ENCODE results near the gene PLCL1. TPM values are rescaled to one million over a fixed set of nuclear protein-coding genes. Genes with fewer than 3 reads are reported as not detected.

The PLCL1 gene
- total RNA-seq, 1 donor from 2014 or later, result 2.5 TPM

DNA sequence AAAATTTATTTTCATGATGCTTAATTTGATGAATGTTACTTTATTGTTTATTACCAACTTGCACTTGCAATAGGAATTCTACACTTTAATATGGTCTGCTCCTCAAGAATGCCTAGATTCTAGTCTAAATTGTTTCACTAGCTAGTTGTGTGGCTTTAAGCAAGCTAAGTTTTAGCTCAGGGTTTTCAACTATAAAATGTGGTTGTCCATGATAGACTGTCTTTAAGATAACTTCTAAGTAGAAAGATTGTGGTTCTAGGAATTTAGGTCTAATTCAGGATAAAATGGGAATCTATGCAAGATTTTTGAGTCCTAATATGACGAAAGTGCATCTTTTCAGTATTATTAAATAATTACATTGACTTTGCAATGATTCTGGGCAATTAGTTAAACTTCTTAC is 294.0 kb downstream of the PLCL1 start:
- intact Hi-C loops (cut with micrococcal nuclease), result no loop called here

- intact Hi-C loops (cut with micrococcal nuclease), result no loop called here
Observed at GRCh38 chr2:198098918-198099317, 294.5 kb downstream of the PLCL1 start.

GRCh38 chr2:198100346-198100745 is 296.0 kb downstream of the PLCL1 start:
- intact Hi-C loops (cut with micrococcal nuclease), result no loop called here

GRCh38 chr2:198101688-198102087 is 297.3 kb downstream of the PLCL1 start:
- intact Hi-C loops (cut with micrococcal nuclease), result no loop called here

- intact Hi-C loops (cut with micrococcal nuclease), result no loop called here
Observed at GRCh38 chr2:198102120-198102519, 297.7 kb downstream of the PLCL1 start.

GRCh38 chr2:198102856-198103255 is 298.5 kb downstream of the PLCL1 start:
- intact Hi-C loops (cut with micrococcal nuclease), result no loop called here

- intact Hi-C loops (cut with micrococcal nuclease), result no loop called here
Observed at GRCh38 chr2:198106621-198107385, 302.4 kb downstream of the PLCL1 start.

DNA sequence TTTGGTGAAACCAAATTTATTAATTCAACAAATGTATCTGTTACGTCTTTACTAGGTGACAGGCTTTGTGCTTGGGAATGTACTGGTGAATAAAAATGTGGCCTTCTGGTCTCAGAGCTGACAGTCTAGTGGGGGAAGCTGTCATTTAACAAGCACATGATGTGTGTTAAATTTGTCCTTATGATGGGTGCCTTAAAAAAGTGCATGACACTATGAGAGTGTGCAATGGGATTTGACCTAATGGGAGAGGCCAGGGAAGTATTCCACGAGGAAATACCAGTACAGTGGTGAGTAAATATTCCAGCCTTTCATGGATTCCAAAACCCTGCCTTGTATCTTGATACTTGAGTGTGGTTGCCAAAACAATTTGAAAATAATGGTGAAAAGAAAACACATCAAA is 308.9 kb downstream of the PLCL1 start:
- intact Hi-C loops (cut with micrococcal nuclease), result no loop called here

- intact Hi-C loops (cut with micrococcal nuclease), result no loop called here
Observed at GRCh38 chr2:198114064-198114463, 309.7 kb downstream of the PLCL1 start.

- intact Hi-C loops (cut with micrococcal nuclease), result no loop called here
Observed at GRCh38 chr2:198115201-198115600, 310.8 kb downstream of the PLCL1 start.

GRCh38 chr2:198116756-198117155 is 312.4 kb downstream of the PLCL1 start:
- intact Hi-C loops (cut with micrococcal nuclease), result no loop called here

GRCh38 chr2:198117406-198118041 is 313.1 kb downstream of the PLCL1 start:
- intact Hi-C loops (cut with micrococcal nuclease), result no loop called here

DNA sequence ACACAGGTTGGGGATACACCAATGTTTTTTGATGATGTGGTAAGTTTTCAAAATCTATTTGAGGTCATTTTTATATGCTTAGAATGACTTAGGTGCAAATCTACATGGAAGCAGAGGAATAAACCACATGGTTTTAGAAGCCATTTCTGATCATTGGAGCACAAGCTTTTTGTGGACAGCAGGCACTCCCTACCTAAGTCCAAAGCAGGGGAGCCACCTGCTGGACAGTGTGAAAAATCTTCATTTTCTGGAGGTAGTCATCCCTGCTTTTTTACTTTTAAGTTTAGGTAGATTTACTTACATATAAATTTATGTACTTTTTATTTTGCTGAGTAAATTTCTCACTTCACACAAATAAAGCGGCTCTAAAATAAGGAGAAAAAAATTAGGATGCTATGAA is 323.2 kb downstream of the PLCL1 start:
- intact Hi-C loops (cut with micrococcal nuclease), result loop anchor here (1.0 to 2.0 kb wide), 3 partner anchors 169 to 421 kb away; no protein-coding TSS in a partner anchor

- intact Hi-C loops (cut with micrococcal nuclease), result no loop called here
Observed at GRCh38 chr2:198129609-198130008, 325.2 kb downstream of the PLCL1 start.

GRCh38 chr2:198134293-198134955 is 330.0 kb downstream of the PLCL1 start:
- intact Hi-C loops (cut with micrococcal nuclease), result no loop called here

GRCh38 chr2:198135481-198135934 is 331.1 kb downstream of the PLCL1 start:
- intact Hi-C loops (cut with micrococcal nuclease), result no loop called here

GRCh38 chr2:198136142-198136541 is 331.7 kb downstream of the PLCL1 start:
- intact Hi-C loops (cut with micrococcal nuclease), result no loop called here

- intact Hi-C loops (cut with micrococcal nuclease), result no loop called here
Observed at GRCh38 chr2:198137733-198138132, 333.3 kb downstream of the PLCL1 start.

DNA sequence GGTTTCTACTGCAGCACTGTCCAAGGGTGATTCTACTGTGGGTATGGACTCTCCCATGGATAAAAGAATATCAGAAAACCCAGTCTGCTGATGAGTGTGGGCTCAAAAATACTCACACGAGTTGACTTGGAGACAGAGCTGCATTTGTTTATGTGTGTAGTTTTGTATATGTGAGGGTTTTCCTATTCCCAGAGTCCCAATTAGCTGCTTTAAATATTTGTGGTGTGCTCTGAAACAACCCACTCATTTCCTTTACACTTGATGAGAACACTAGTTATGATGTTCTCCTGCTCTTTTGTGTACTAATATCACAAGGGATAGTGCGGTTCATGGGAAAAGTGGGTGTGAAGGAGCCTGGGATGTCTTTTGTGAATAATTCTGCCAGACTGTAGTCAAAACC is 337.3 kb downstream of the PLCL1 start:
- intact Hi-C loops (cut with micrococcal nuclease), result no loop called here

DNA sequence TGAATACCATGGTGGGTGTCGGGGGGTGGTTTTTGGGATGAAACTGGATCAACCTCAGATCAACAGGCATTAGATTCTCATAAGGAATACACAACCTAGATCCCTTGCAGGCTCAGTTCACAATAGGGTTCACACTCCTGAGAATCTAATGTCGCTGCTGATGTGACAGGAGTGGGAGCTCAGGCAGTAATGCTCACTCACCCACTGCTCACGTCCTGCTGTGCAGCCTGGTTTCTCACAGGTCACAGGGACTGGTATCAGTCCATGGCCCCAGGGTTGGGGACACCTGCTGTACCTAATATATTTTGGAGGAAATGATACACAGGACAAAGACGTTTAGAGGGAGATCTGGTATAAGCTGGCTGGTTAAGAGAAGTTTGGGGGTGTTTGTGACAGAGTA is 338.8 kb downstream of the PLCL1 start:
- intact Hi-C loops (cut with micrococcal nuclease), result no loop called here

GRCh38 chr2:198143793-198144192 is 339.4 kb downstream of the PLCL1 start:
- intact Hi-C loops (cut with micrococcal nuclease), result no loop called here

DNA sequence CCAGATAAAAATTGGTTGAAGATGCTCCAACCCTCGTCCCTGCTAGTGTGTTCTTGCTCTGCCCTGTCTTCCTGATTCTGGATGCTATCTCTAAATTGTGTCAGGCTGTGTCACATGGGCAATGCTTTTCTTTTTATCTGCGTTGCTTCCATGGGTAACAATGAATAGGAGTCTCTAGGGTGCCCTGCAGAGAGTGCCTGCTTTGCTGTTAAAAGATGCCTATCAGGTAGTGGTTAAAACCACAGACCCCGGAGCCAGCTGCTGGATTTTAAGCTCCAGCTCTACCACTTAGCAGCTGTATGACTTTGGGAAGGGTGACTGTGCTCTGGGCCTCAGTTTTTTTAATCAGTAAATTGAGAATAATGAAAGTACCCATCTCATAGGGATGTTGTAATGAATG is 340.3 kb downstream of the PLCL1 start:
- intact Hi-C loops (cut with micrococcal nuclease), result no loop called here
